DND-41 (cell line): Measurements from ENCODE around the gene ABAT.

Experiments
- ATAC-seq: fragments of 200-7000 bp; cut with Tn5 transposase; 3 replicates; pipeline ENCODE4 v1.9.1; 2021; ENCODE audit warnings: low read depth; ENCODE audit not compliant: insufficient read depth
- DNase-seq: peaks from one replicate; pipeline ENCODE4 v3.0.0-alpha.2; 2020
- H2AFZ ChIP-seq: 2 replicates; pipeline ENCODE4 v1.6.0; 2012; ENCODE audit warnings: low read depth, low read length
- H3K27ac ChIP-seq: 2 replicates; pipeline ENCODE4 v1.5.1; 2012; ENCODE audit warnings: low read length, inconsistent platforms
- H3K27me3 ChIP-seq: fragments of 200-600 bp; sonication (generic); 2 replicates; pipeline ENCODE4 v1.6.0; 2012; ENCODE audit warnings: low read length, mild to moderate bottlenecking, inconsistent platforms; ENCODE audit not compliant: insufficient read depth, poor library complexity
- H3K36me3 ChIP-seq: 2 replicates; pipeline ENCODE4 v1.5.1; 2012; ENCODE audit warnings: low read length, inconsistent platforms; ENCODE audit not compliant: insufficient read depth
- H3K4me1 ChIP-seq: 2 replicates; pipeline ENCODE4 v1.5.1; 2012; ENCODE audit warnings: mild to moderate bottlenecking, low read length; ENCODE audit not compliant: insufficient read depth
- H3K4me2 ChIP-seq: 2 replicates; pipeline ENCODE4 v1.6.0; 2012; ENCODE audit warnings: mild to moderate bottlenecking, moderate library complexity, low read length, inconsistent platforms; ENCODE audit not compliant: insufficient read depth
- H3K4me3 ChIP-seq, 2 experiments: fragments of 200-600 bp in 1 of 2; shearing (Covaris generic) in 1 of 2; 2 replicates each; pipeline ENCODE4 v1.5.1; 2012 to 2016; ENCODE audit warnings: inconsistent platforms in 2 of 2, low read length in 2 of 2, mild to moderate bottlenecking in 2 of 2, low read depth in 1 of 2, moderate library complexity in 1 of 2
- H3K79me2 ChIP-seq: 2 replicates; pipeline ENCODE4 v1.6.0; 2012; ENCODE audit warnings: low read length, inconsistent platforms; ENCODE audit not compliant: insufficient read depth
- H3K9ac ChIP-seq: 2 replicates; pipeline ENCODE4 v1.6.0; 2012; ENCODE audit warnings: low read depth, mild to moderate bottlenecking, inconsistent platforms, low read length, moderate library complexity
- H3K9me3 ChIP-seq: 2 replicates; pipeline ENCODE4 v1.5.1; 2012; ENCODE audit warnings: low read length, moderate library complexity, mild to moderate bottlenecking, inconsistent platforms; ENCODE audit not compliant: insufficient read depth, severe bottlenecking
- H4K20me1 ChIP-seq: 2 replicates; pipeline ENCODE4 v1.6.0; 2012; ENCODE audit warnings: low read length; ENCODE audit not compliant: insufficient read depth
- EZH2 ChIP-seq: IDR thresholded peaks from 3 replicates; pipeline ENCODE4 v1.6.1; 2012; ENCODE audit warnings: borderline replicate concordance, low read depth, mild to moderate bottlenecking, moderate library complexity, low read length, inconsistent platforms; ENCODE audit not compliant: severe bottlenecking
- TF ChIP-seq, protein P1 (sequence below): IDR thresholded peaks from 2 replicates; pipeline ENCODE4 v1.5.1; 2012; ENCODE audit warnings: borderline replicate concordance, low read length, moderate library complexity, mild to moderate bottlenecking; ENCODE audit not compliant: poor library complexity, severe bottlenecking; ENCODE audit errors: extremely low read depth

The ABAT gene

DNA sequence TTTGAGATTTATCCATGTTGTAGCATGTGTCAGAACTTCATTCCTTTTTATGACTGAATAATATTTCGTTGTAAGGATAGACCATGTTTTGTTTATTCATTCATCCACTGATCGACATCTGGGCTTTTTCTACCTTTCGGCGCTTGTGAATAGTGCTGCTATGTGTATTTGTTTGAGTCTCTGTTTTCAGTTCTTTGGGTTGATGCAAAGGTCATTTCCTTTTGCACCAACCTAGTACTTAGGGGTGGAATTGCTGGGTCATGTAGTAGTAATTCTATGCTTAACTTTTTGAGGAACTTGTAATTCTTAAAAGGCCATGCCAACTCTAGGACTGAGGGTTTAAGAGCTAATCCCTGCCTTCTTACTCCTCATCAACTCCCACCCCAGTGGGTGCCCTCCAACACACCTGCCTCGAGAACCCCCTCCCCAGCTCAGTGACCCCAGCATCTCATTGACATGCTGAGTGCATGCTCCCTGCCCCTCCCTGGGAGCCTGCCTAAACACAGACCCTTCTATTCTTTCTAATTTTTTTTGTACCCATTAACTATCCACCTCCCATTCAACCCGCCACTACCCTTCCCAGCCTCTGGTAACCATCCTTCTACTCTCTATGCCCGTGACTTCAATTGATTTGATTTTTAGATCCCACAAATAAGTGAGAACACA lies 51.2 kb downstream of the ABAT start:
- Histone ChIP-seq H4K20me1 (no peaks in the 10 kb centered on the region), H2AFZ (no peak overlapping the region), H3K36me3 (no peaks in the 10 kb centered on the region), H3K9ac (no peak overlapping the region), H3K79me2 (no peaks in the 10 kb centered on the region), H3K4me2 (no peak overlapping the region), H3K4me1 (no peaks in the 10 kb centered on the region), H3K9me3 (no peaks in the 10 kb centered on the region), H3K4me3 (no peak overlapping the region), H3K27me3 (no peaks in the 10 kb centered on the region), H3K27ac (no peak overlapping the region)
- ATAC-seq, result no peak
- TF ChIP-seq EZH2, result no peak
- TF ChIP-seq, protein P1, sequence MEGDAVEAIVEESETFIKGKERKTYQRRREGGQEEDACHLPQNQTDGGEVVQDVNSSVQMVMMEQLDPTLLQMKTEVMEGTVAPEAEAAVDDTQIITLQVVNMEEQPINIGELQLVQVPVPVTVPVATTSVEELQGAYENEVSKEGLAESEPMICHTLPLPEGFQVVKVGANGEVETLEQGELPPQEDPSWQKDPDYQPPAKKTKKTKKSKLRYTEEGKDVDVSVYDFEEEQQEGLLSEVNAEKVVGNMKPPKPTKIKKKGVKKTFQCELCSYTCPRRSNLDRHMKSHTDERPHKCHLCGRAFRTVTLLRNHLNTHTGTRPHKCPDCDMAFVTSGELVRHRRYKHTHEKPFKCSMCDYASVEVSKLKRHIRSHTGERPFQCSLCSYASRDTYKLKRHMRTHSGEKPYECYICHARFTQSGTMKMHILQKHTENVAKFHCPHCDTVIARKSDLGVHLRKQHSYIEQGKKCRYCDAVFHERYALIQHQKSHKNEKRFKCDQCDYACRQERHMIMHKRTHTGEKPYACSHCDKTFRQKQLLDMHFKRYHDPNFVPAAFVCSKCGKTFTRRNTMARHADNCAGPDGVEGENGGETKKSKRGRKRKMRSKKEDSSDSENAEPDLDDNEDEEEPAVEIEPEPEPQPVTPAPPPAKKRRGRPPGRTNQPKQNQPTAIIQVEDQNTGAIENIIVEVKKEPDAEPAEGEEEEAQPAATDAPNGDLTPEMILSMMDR, result no peak
- no peak for DNase-seq

DNA sequence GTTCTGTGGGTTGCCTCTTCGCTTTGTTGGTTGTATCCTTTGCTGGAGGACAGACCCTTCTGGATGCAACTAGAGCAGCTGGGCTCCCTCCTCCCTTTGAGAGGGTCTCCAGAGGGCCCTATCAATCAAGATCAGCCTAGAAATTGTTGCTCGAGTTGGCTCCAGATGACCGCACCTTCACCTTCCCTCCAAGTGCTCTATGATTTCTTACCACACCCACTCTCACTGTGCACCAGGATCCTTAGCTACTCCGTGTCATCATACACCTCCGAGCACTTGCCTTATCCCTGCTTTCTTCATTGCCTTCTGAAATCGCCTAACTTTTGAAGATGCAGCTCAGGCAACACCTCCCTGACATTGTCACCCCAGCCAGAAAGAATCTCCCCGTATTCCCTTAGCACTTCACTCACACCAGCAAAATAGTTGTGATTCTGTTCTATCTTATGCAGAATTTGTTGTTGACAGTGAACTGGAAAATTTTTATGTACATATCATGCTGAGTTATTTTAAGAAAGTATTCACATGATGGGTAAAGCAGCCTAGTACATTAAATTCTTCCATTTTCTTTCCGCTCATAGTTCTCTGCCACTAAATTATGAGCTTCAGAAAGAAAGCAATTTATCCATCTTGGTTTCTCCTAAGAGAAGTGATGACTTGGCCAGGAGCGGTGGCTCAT lies 52.9 kb downstream of the ABAT start:
- H3K36me3 ChIP-seq, result no peaks in the 10 kb centered on the region; the same call in 1 of the 2 replicates
- no peak overlapping the region for H3K27ac ChIP-seq
- DNase-seq (no peak), ATAC-seq (no peak)
- H3K9ac ChIP-seq, result no peak overlapping the region
- no peak overlapping the region for H3K4me3 ChIP-seq
- H3K79me2 ChIP-seq, result no peaks in the 10 kb centered on the region
- no peaks in the 10 kb centered on the region for H3K9me3 ChIP-seq
- no peak overlapping the region for H3K4me2 ChIP-seq
- no peak overlapping the region for H2AFZ ChIP-seq
- no peaks in the 10 kb centered on the region for H3K27me3 ChIP-seq
- TF ChIP-seq, protein P1, result no peak
- TF ChIP-seq EZH2, result no peak
- no peaks in the 10 kb centered on the region for H3K4me1 ChIP-seq
- H4K20me1 ChIP-seq, result no peaks in the 10 kb centered on the region

DNA sequence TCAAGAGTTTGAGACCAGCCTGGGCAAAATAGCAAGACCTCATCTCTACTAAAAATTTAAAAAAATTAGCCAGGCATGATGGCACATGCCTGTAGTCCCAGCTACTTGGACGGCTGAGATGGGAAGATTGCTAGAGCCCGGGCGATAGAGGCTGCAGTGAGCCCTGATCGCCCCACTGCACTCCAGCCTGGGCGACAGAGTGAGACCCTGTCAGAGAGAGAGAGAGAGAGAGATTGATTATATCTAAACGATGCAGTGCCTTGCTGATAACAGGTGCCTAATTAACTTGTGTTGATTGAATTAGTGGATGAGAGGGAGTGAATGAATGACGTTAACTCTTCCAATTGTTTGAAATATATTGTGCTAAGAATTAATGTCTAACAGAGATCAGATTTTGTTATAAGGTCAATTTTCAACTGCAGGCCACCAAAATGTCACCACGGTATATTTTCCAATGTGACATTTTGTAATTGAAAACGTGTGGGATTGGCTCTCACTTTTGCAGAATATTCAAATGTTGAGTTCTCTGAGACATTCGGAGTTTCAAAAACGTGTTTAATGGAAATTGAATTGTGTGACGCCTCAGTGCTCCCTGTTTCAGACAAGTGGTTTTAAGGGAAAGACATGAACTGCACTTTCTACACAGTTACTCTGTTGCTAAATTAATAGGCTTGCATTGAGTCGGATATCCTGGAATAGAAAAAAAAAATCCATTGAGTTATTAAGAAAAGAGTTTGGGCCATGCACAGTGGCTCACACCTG lies 53.6 kb downstream of the ABAT start:
- H3K4me1 ChIP-seq, result no peaks in the 10 kb centered on the region
- no peak overlapping the region for H3K4me3 ChIP-seq
- H2AFZ ChIP-seq, result no peak overlapping the region
- DNase-seq, result no peak
- H3K36me3 ChIP-seq, result no peaks in the 10 kb centered on the region; the same call in 1 of the 2 replicates
- H3K79me2 ChIP-seq, result no peaks in the 10 kb centered on the region
- no peaks in the 10 kb centered on the region for H3K27me3 ChIP-seq
- no peak overlapping the region for H3K9ac ChIP-seq
- H4K20me1 ChIP-seq, result no peaks in the 10 kb centered on the region
- TF ChIP-seq, protein P1, result no peak
- no peak for TF ChIP-seq EZH2
- H3K27ac ChIP-seq, result no peak overlapping the region
- H3K9me3 ChIP-seq, result no peaks in the 10 kb centered on the region
- no peak for ATAC-seq
- H3K4me2 ChIP-seq, result no peak overlapping the region
